ENCODE data around the gene PDZD2.

The PDZD2 gene

GRCh38 chr5:31783731-31784130, 144.8 kb downstream of the PDZD2 start:
- H3K4me3 ChIP-seq (ENCODE audit: low read length, poor library complexity, severe bottlenecking): no peak overlapping the region
- H2AFZ ChIP-seq (ENCODE audit: low read length): no peak overlapping the region
- H4K20me1 ChIP-seq (ENCODE audit: insufficient read depth, low read length, poor library complexity, severe bottlenecking): no peaks in the 10 kb centered on the region
- H3K9me3 ChIP-seq (ENCODE audit: insufficient read depth, low read depth, low read length): no peaks in the 10 kb centered on the region
- TF ChIP-seq CTCF (conservative IDR thresholded peaks at IDR 0.05; ENCODE audit: low read length) (no peak), EZH2phosphoT487 (IDR thresholded peaks at IDR 0.05; ENCODE audit: borderline replicate concordance) (no peak)
- H3K27me3 ChIP-seq (ENCODE audit: insufficient read depth, low read length, poor library complexity, severe bottlenecking): no peaks in the 10 kb centered on the region
- no peaks in the 10 kb centered on the region for H3K4me1 ChIP-seq (ENCODE audit: insufficient read depth, low read length, poor library complexity, severe bottlenecking)
- H3K79me2 ChIP-seq (ENCODE audit: insufficient read depth, low read length): no peaks in the 10 kb centered on the region
- H3K9ac ChIP-seq (ENCODE audit: low read depth, low read length, poor library complexity, severe bottlenecking): no peak overlapping the region
- H3K4me2 ChIP-seq (ENCODE audit: low read depth, low read length, poor library complexity, severe bottlenecking): no peak overlapping the region
- no peaks in the 10 kb centered on the region for H3K36me3 ChIP-seq (ENCODE audit: insufficient read depth, low read length)
- no peaks in the 10 kb centered on the region for H3F3A ChIP-seq (ENCODE audit: low read depth)
- H3K9me2 ChIP-seq (replicated peaks; ENCODE audit: low read depth, low read length): no peaks in the 10 kb centered on the region

- TF ChIP-seq CTCF (conservative IDR thresholded peaks at IDR 0.05; ENCODE audit: low read length) (no peak), EZH2phosphoT487 (IDR thresholded peaks at IDR 0.05; ENCODE audit: borderline replicate concordance) (no peak)
Observed at GRCh38 chr5:31786090-31786631, 147.2 kb downstream of the PDZD2 start.

GRCh38 chr5:31794009-31794408, 155.1 kb downstream of the PDZD2 start:
- Histone ChIP-seq H3K9me3 (ENCODE audit: insufficient read depth, low read depth, low read length) (no peaks in the 10 kb centered on the region), H3F3A (ENCODE audit: low read depth) (no peaks in the 10 kb centered on the region), H3K79me2 (ENCODE audit: insufficient read depth, low read length) (no peaks in the 10 kb centered on the region), H2AFZ (ENCODE audit: low read length) (no peak overlapping the region), H3K9ac (ENCODE audit: low read depth, low read length, poor library complexity, severe bottlenecking) (no peak overlapping the region), H4K20me1 (ENCODE audit: insufficient read depth, low read length, poor library complexity, severe bottlenecking) (no peaks in the 10 kb centered on the region), H3K4me2 (ENCODE audit: low read depth, low read length, poor library complexity, severe bottlenecking) (no peak overlapping the region), H3K9me2 (replicated peaks; ENCODE audit: low read depth, low read length) (no peaks in the 10 kb centered on the region), H3K27me3 (ENCODE audit: insufficient read depth, low read length, poor library complexity, severe bottlenecking) (no peaks in the 10 kb centered on the region), H3K4me1 (ENCODE audit: insufficient read depth, low read length, poor library complexity, severe bottlenecking) (no peaks in the 10 kb centered on the region), H3K4me3 (ENCODE audit: low read length, poor library complexity, severe bottlenecking) (no peak overlapping the region), H3K36me3 (ENCODE audit: insufficient read depth, low read length) (no peaks in the 10 kb centered on the region)
- no peak for TF ChIP-seq CTCF (conservative IDR thresholded peaks at IDR 0.05; ENCODE audit: low read length)
- no peak for TF ChIP-seq EZH2phosphoT487 (IDR thresholded peaks at IDR 0.05; ENCODE audit: borderline replicate concordance)

More at GRCh38 chr5:31786090-31786631, 147.2 kb downstream of the PDZD2 start:
- H2AFZ ChIP-seq (ENCODE audit: low read length): no peak overlapping the region
- H3K36me3 ChIP-seq (ENCODE audit: insufficient read depth, low read length): no peaks in the 10 kb centered on the region
- no peaks in the 10 kb centered on the region for H3F3A ChIP-seq (ENCODE audit: low read depth)
- H4K20me1 ChIP-seq (ENCODE audit: insufficient read depth, low read length, poor library complexity, severe bottlenecking): no peaks in the 10 kb centered on the region
- H3K9ac ChIP-seq (ENCODE audit: low read depth, low read length, poor library complexity, severe bottlenecking): no peak overlapping the region
- no peak overlapping the region for H3K4me2 ChIP-seq (ENCODE audit: low read depth, low read length, poor library complexity, severe bottlenecking)
- no peaks in the 10 kb centered on the region for H3K79me2 ChIP-seq (ENCODE audit: insufficient read depth, low read length)
- no peaks in the 10 kb centered on the region for H3K9me2 ChIP-seq (replicated peaks; ENCODE audit: low read depth, low read length)
- H3K4me3 ChIP-seq (ENCODE audit: low read length, poor library complexity, severe bottlenecking): no peak overlapping the region
- H3K9me3 ChIP-seq (ENCODE audit: insufficient read depth, low read depth, low read length): no peaks in the 10 kb centered on the region
- no peaks in the 10 kb centered on the region for H3K27me3 ChIP-seq (ENCODE audit: insufficient read depth, low read length, poor library complexity, severe bottlenecking)
- H3K4me1 ChIP-seq (ENCODE audit: insufficient read depth, low read length, poor library complexity, severe bottlenecking): no peaks in the 10 kb centered on the region

Measured in Loucy (cell line).